Right kidney (tissue), 1 donor: ENCODE measurements around the gene FJX1.

Experiments
- DNase-seq: peaks from one replicate; pipeline ENCODE4 v3.0.0-alpha.2; 2016

FJX1 gene

GRCh38 chr11:35602979-35603378, 15.3 kb upstream of the FJX1 start:
- DNase-seq: no peak

GRCh38 chr11:35605706-35606105, 12.6 kb upstream of the FJX1 start:
- no peak for DNase-seq

- DNase-seq: no peak
These were observed 12.1 kb upstream of the FJX1 start for GRCh38 chr11:35606206-35606605.

- DNase-seq: no peak
These were observed 9.8 kb upstream of the FJX1 start for GRCh38 chr11:35608502-35608901.

GRCh38 chr11:35609656-35610055, 8.6 kb upstream of the FJX1 start:
- DNase-seq: no peak

GRCh38 chr11:35610631-35611030, 7.6 kb upstream of the FJX1 start:
- no peak for DNase-seq

GRCh38 chr11:35611741-35612140, 6.5 kb upstream of the FJX1 start:
- DNase-seq: no peak

GRCh38 chr11:35614939-35615569, 3.2 kb upstream of the FJX1 start:
- no peak for DNase-seq

GRCh38 chr11:35615921-35616900, 2.0 kb upstream of the FJX1 start:
- no peak for DNase-seq

- DNase-seq: no peak
These were observed 959 bp upstream of the FJX1 start for GRCh38 chr11:35617316-35617686.

GRCh38 chr11:35618497-35619115, 346 bp downstream of the FJX1 start:
- DNase-seq: peak; percentile 87

GRCh38 chr11:35619116-35619854, 1.0 kb downstream of the FJX1 start:
- DNase-seq: peak; percentile 88

- DNase-seq: no peak
These were observed 1.8 kb downstream of the FJX1 start for GRCh38 chr11:35619855-35620640.

- no peak for DNase-seq
These were observed 2.5 kb downstream of the FJX1 start for GRCh38 chr11:35620795-35621194.

GRCh38 chr11:35621620-35622019, 3.4 kb downstream of the FJX1 start:
- DNase-seq: no peak

- no peak for DNase-seq
These were observed 3.8 kb downstream of the FJX1 start for GRCh38 chr11:35622070-35622469.

GRCh38 chr11:35623621-35624168, 5.4 kb downstream of the FJX1 start:
- DNase-seq: no peak

GRCh38 chr11:35624316-35624715, 6.1 kb downstream of the FJX1 start:
- DNase-seq: no peak

GRCh38 chr11:35624781-35625180, 6.5 kb downstream of the FJX1 start:
- DNase-seq: no peak

- DNase-seq: no peak
These were observed 8.2 kb downstream of the FJX1 start for GRCh38 chr11:35626501-35626900.

- no peak for DNase-seq
These were observed 11.3 kb downstream of the FJX1 start for GRCh38 chr11:35629511-35629910.
